ENCODE data around the gene SLCO3A1. TPM values are rescaled to one million over a fixed set of nuclear protein-coding genes. Genes with fewer than 3 reads are reported as not detected.

The SLCO3A1 gene
- total and polyA plus RNA-seq, 2 of the 8 experiments (the other 6 are each of a cell fraction or from before 2014, with no cell fraction given): 15.1 to 20.4 TPM

GRCh38 chr15:91874992-91875660, 21.6 kb downstream of the SLCO3A1 start:
- no peaks in the 10 kb centered on the region; the same call in 1 of the 2 replicates for H3K23me2 ChIP-seq (ENCODE audit: low read depth, low read length)
- H3K23ac ChIP-seq (ENCODE audit: insufficient read length): no peak overlapping the region

More at GRCh38 chr15:91874992-91875660, 21.6 kb downstream of the SLCO3A1 start:
- no peak overlapping the region for H4K5ac ChIP-seq (ENCODE audit: insufficient read length, low read depth, low read length)
- TF ChIP-seq CTCF (IDR thresholded peaks at IDR 0.05; ENCODE audit: control extremely low read depth in 1 of 3, insufficient read depth in 1 of 3, low read depth in 1 of 3, low read length in 3 of 3) (peak in 1 of 3 experiments; percentile 5; a peak in 1 of 4 replicates), SIN3A (conservative IDR thresholded peaks at IDR 0.05 in 1 of 2, IDR thresholded peaks at IDR 0.05 in 1 of 2; ENCODE audit: low read depth in 1 of 2, low read length in 2 of 2) (no peak), FOSL1 (IDR thresholded peaks at IDR 0.05; ENCODE audit: insufficient read depth, low read depth, low read length) (no peak), SUZ12 (IDR thresholded peaks at IDR 0.05; ENCODE audit: low read length) (no peak), CBX5 (IDR thresholded peaks at IDR 0.05; ENCODE audit: low read depth, low read length) (no peak), E2F6 (IDR thresholded peaks at IDR 0.05) (no peak)
- no peak overlapping the region for H3K56ac ChIP-seq (replicated peaks; ENCODE audit: insufficient read length, low read depth, low read length)
- H2BK120ac ChIP-seq (replicated peaks; ENCODE audit: low read depth, low read length): no peak overlapping the region
- CTCF ChIA-PET (ENCODE audit: partially characterized antibody): interaction anchor here (0.8 to 1.6 kb wide), 14 partner anchors 9 to 208 kb away, joined by 3 to 6 read pairs (median 3); no protein-coding TSS in a partner anchor
- H2AK5ac ChIP-seq (ENCODE audit: low read depth, low read length): no peak overlapping the region
- H3K79me1 ChIP-seq (ENCODE audit: low read depth, low read length): no peaks in the 10 kb centered on the region
- POLR2A ChIA-PET (ENCODE audit: partially characterized antibody): interaction anchor here (0.8 to 1.5 kb wide), 2 partner anchors 8 to 12 kb away, joined by 3 read pairs; no protein-coding TSS in a partner anchor
- peaks cover 0 to 2% of the 10 kb centered on the region in 2 experiments for H4K20me1 ChIP-seq (replicated peaks in 1 of 2; ENCODE audit: control insufficient read depth in 1 of 2, insufficient read depth in 2 of 2, low read length in 2 of 2)
- H2BK20ac ChIP-seq (ENCODE audit: low read length): no peak overlapping the region
- H3K9ac ChIP-seq (replicated peaks in 1 of 4; ENCODE audit: extremely low read depth in 1 of 4, low read depth in 3 of 4, low read length in 3 of 4): no peak overlapping the region
- no peak overlapping the region for H2BK12ac ChIP-seq (ENCODE audit: low read depth, low read length)
- no peaks in the 10 kb centered on the region; a peak in 2 of 4 replicates for H3K79me2 ChIP-seq (ENCODE audit: control insufficient read depth in 1 of 2, insufficient read depth in 2 of 2, low read length in 2 of 2)
- H3K4me2 ChIP-seq (ENCODE audit: insufficient read depth in 1 of 2, low read depth in 2 of 2, low read length in 2 of 2): no peak overlapping the region
- no peak overlapping the region for H4K8ac ChIP-seq (ENCODE audit: extremely low read depth, insufficient read depth, low read length)
- no peak overlapping the region for H3K14ac ChIP-seq (ENCODE audit: insufficient read length)
- WGBS, 2 experiments (ENCODE audit: extremely low coverage in 1 of 2, insufficient coverage in 1 of 2, insufficient read length in 1 of 2, insufficient replicate concordance in 2 of 2, low coverage in 1 of 2, low lambda C conversion rate in 2 of 2, missing lambda C conversion rate in 1 of 2): 82% methylated on average over 9 of the region's 9 CpGs; no CpG with 5 or more reads in 1 of the 2 experiments
- no peak overlapping the region for H3K4ac ChIP-seq (replicated peaks; ENCODE audit: insufficient read length, low read depth, low read length)
- no peak overlapping the region for H2AFZ ChIP-seq (ENCODE audit: low read length)
- H3K9me3 ChIP-seq (ENCODE audit: insufficient read depth in 2 of 2, low read depth in 1 of 2, low read length in 1 of 2): no peaks in the 10 kb centered on the region
- H3K36me3 ChIP-seq (ENCODE audit: control insufficient read depth in 2 of 4, insufficient read depth in 4 of 4, low read length in 3 of 4): no peaks in the 10 kb centered on the region
- H3K18ac ChIP-seq (ENCODE audit: extremely low read depth, low read length): no peak overlapping the region
- H4K91ac ChIP-seq (replicated peaks; ENCODE audit: insufficient read length, low read length): no peak overlapping the region
- no peak overlapping the region for H2BK5ac ChIP-seq (ENCODE audit: low read depth, low read length)
- H3K4me1 ChIP-seq (replicated peaks in 1 of 4; ENCODE audit: control insufficient read depth in 3 of 4, insufficient read depth in 4 of 4, low read length in 3 of 4): peaks cover 0 to 2% (median 1%) of the 10 kb centered on the region in 4 experiments; a peak in 2 of 7 replicates
- H3K4me3 ChIP-seq (ENCODE audit: extremely low read depth in 1 of 4, insufficient read depth in 2 of 4, low read depth in 3 of 4, low read length in 4 of 4): no peak overlapping the region
- no peak for FAIRE-seq
- H2BK15ac ChIP-seq (ENCODE audit: low read length): no peak overlapping the region
- H3K27ac ChIP-seq (ENCODE audit: low read depth, low read length): no peak overlapping the region
- H3K27me3 ChIP-seq (replicated peaks in 1 of 4; ENCODE audit: control insufficient read depth in 3 of 4, extremely low read depth in 1 of 4, insufficient read depth in 3 of 4, low read length in 3 of 4): no peaks in the 10 kb centered on the region
- no peak for DNase-seq (ENCODE audit: low read depth in 1 of 2, low spot score in 2 of 2)
